ENCODE results near the gene FGF19.

The FGF19 gene

DNA sequence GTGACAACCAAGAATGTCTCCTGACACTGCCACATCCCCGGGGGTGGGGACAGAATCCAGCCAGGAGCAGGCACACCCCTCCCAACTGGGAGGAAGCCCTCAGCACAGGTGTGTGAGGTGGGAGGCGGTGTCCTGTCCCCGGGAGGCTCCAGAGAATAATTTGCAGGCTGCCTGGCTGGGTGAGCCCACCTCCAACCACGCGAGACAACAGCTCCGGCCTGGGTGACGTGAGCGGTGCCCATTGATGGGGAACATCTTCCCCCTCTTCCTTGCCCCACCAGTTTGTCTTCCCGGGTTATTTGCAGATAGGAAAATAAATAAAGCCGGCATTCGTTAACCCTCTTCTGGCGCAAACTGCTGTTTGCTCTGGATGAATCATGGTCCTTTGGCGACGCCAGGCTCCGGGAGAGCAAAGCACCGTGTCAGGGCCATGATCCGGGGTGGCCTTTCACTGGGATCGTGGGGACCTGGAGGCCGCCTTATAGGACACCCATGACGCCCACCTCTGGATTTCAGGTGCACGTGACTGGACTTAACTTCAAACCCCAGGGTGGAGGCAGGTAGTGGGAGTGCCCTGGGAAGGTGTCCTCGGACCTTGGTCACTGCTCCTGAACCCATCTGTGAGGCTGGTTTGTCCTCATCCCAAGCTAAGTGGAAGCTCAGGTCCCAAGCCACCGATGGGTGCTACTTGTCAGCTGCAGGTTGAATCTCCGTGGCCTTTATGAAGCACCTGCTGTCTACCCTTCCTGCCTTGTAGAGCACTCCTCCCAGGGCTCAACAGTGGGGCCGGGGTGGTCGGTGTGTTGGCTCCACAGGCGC is 49.0 kb downstream of the FGF19 start:
- no peak for DNase-seq (ENCODE audit: low spot score)

DNA sequence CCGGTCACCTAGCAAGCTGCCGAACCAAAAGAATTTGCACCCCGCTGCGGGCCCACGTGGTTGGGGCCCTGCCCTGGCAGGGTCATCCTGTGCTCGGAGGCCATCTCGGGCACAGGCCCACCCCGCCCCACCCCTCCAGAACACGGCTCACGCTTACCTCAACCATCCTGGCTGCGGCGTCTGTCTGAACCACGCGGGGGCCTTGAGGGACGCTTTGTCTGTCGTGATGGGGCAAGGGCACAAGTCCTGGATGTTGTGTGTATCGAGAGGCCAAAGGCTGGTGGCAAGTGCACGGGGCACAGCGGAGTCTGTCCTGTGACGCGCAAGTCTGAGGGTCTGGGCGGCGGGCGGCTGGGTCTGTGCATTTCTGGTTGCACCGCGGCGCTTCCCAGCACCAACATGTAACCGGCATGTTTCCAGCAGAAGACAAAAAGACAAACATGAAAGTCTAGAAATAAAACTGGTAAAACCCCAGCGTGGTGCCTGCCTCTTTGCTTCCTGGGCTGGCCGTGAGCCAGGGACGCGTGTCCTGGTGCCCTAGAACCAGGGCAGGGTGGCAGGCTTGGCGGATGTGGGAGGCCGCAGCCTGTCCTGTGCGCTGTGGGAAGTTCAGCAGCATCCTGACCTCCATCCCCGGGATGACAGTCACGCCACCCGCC is 49.7 kb downstream of the FGF19 start:
- no peak for DNase-seq (ENCODE audit: low spot score)

DNA sequence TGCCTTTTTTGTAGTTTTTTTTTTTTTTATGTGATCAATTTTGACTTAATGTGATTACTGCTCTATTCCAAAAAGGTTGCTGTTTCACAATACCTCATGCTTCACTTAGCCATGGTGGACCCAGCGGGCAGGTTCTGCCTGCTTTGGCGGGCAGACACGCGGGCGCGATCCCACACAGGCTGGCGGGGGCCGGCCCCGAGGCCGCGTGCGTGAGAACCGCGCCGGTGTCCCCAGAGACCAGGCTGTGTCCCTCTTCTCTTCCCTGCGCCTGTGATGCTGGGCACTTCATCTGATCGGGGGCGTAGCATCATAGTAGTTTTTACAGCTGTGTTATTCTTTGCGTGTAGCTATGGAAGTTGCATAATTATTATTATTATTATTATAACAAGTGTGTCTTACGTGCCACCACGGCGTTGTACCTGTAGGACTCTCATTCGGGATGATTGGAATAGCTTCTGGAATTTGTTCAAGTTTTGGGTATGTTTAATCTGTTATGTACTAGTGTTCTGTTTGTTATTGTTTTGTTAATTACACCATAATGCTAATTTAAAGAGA is 50.3 kb downstream of the FGF19 start:
- no peak for DNase-seq (ENCODE audit: low spot score)

DNA sequence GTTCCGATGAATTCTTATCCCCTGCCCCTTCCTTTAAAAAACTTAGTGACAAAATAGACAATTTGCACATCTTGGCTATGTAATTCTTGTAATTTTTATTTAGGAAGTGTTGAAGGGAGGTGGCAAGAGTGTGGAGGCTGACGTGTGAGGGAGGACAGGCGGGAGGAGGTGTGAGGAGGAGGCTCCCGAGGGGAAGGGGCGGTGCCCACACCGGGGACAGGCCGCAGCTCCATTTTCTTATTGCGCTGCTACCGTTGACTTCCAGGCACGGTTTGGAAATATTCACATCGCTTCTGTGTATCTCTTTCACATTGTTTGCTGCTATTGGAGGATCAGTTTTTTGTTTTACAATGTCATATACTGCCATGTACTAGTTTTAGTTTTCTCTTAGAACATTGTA is 50.8 kb downstream of the FGF19 start:
- no peak for DNase-seq (ENCODE audit: low spot score)

DNA sequence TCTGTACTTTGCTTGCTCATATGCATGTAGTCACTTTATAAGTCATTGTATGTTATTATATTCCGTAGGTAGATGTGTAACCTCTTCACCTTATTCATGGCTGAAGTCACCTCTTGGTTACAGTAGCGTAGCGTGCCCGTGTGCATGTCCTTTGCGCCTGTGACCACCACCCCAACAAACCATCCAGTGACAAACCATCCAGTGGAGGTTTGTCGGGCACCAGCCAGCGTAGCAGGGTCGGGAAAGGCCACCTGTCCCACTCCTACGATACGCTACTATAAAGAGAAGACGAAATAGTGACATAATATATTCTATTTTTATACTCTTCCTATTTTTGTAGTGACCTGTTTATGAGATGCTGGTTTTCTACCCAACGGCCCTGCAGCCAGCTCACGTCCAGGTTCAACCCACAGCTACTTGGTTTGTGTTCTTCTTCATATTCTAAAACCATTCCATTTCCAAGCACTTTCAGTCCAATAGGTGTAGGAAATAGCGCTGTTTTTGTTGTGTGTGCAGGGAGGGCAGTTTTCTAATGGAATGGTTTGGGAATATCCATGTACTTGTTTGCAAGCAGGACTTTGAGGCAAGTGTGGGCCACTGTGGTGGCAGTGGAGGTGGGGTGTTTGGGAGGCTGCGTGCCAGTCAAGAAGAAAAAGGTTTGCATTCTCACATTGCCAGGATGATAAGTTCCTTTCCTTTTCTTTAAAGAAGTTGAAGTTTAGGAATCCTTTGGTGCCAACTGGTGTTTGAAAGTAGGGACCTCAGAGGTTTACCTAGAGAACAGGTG is 51.8 kb downstream of the FGF19 start:
- DNase-seq (ENCODE audit: low spot score) = no peak

DNA sequence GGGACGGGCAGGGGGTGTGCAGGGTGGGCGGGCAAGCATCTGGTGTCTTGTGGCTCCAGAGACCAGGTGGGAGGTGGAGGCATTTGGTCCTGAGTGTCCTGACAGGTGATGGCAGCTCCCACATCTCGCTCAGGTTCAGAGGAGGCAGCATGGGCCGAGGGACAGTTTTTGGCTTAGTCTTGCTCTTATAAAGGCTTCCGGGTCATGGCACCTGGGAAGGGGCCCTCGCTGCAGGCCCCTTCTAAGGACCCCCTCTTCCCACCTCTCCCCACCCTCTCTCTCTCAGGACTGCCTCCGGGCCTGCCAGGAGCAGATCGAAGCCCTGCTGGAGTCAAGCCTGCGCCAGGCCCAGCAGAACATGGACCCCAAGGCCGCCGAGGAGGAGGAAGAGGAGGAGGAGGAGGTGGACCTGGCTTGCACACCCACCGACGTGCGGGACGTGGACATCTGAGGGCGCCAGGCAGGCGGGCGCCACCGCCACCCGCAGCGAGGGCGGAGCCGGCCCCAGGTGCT is 52.9 kb downstream of the FGF19 start:
- DNase-seq (ENCODE audit: low spot score) = no peak

DNA sequence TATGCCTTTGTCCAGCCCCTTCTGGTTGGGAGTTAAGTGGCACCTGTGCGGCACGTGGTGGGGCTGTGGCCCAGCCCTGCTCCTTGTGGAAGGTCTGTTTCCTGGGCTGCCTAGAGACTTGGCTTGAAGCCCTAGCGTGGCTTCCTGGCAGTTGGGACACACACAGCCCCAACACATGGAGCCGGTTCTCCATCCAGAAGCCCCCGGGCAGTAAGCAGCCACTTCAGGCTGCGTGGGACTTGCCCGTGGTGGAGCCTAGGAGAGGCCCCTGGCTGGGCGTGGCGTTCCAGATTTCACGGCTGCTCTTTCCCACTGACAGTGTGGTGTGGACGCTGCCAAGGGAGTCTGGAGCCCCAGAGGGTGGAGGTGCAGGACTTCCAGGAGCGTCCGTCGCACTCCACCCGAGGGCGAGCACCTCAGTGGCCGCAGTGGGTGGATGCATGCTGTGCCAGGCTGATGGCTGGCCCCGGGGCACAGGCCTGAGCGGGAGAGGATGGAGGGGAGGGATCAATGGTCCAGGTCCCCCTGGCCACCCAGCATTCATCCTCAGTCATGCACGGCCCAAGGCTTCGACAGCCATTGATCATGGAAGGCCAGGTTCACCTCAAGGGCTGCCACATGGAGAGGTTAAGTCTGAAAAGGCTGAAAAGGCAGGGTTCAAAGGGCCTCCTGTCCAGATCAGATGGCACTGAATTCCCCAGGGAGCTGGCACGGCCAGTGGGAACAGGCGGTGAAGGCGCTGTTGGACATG is 53.6 kb downstream of the FGF19 start:
- no peak for DNase-seq (ENCODE audit: low spot score)

DNA sequence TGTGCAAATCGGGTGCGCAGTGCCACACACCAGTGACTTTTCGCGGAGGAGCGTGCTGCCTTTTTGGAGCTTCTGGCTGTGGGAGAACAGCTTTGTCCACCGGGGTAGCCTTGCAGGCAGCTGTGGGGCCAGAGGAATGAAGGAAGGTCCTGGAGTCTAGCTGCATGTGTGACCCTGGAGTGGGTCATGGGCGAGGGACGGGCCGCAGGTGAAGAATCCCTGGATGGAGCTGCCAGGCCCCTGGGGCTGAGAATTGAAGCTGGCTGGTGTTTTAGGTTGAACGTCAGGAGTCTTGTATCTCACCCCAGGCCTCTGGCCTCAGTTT is 54.3 kb downstream of the FGF19 start:
- DNase-seq (ENCODE audit: low spot score) = no peak

DNA sequence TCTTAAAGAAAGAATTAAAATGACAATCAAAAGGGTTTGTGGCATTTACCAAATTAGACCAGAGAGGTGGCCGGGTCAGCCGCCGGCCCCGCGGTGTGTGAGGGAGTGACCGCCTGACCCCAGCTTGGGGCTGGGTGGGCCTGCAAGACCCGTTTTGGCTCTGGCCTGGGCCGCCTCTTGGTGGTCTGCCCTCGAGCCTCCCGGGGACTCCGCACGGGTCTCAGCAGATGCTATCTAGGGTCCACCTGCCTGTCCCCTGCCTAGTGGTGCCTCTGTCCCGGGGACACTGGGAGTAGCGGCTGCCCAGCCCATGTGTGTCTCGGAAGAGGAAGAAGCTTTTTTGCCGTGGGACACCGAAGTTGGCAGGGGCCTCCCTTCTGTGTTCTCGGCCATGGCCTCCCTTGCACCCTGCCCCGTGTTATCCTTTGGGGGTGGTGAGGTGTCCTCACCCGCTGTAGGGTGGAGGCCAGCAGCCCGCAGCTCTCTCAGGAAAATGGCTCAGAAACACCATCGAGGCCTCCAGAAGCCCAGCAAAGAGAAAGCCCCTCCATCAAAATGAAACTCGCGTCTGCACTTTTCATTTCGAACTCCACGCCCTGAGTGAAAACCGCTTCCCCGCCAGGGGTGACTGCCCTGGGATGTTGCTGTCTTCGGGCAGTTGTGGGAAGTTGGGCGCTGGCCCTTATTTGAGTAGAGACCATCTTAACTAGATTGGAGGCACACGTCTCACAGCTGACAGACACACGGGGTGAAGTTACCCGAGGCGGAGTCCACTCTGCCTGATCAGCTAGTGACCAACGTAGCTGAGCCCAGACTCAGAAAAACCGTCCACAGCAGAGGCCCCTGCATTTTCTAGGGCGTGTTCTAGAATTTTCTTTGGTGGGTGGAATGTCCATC is 54.9 kb downstream of the FGF19 start:
- DNase-seq (ENCODE audit: low spot score) = no peak

Measured in Ammon's horn (tissue), 1 donor.